ENCODE measurements around the gene CD300A. TPM values are rescaled to one million over a fixed set of nuclear protein-coding genes. Genes with fewer than 3 reads are reported as not detected.
A peak's percentile ranks its signal among the peaks of the same experiment; 100 is the strongest.

Gene CD300A
- total RNA-seq, 1 donor from 2014 or later: not detected

DNA sequence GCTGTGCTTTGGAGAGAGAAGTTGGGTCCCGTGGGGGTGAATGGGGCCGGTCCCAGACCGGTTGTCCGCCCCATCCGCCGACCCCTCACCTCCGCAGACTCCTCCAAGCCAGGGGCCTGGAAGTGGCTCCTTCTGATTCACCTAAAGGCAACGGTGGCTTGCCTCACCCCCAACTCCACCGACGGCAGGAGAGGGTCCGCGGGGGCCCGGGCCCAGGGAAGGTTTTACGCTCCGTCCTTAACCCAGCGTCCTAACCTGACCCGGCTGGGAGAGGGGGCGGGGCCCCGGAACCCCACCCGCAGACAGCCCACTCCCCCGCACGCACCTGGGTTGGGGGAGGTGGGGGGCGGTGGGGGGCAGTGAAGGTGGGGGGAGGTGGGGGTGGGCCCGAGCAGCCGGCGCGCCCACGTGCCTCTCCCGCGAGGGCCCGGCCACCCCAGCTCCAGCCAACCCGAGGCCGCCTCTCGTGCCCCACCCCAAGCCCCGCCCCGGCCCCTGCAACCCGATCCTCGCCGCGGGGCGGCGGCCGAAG, 12.7 kb upstream of the CD300A start:
- Mint-ChIP-seq H3K27me3 (ENCODE audit: low read depth) (peaks cover 11% of the 10 kb centered on the region), H3K27ac (ENCODE audit: unreplicated experiment) (no peak overlapping the region), H3K4me1 (ENCODE audit: low read depth) (peaks cover 47% of the 10 kb centered on the region), H3K36me3 (ENCODE audit: low read depth) (no peaks in the 10 kb centered on the region), H3K9me3 (ENCODE audit: low read depth) (no peaks in the 10 kb centered on the region), H3K4me3 (ENCODE audit: unreplicated experiment) (peak overlapping the region; percentile 36)
- TF ChIP-seq, protein P1, sequence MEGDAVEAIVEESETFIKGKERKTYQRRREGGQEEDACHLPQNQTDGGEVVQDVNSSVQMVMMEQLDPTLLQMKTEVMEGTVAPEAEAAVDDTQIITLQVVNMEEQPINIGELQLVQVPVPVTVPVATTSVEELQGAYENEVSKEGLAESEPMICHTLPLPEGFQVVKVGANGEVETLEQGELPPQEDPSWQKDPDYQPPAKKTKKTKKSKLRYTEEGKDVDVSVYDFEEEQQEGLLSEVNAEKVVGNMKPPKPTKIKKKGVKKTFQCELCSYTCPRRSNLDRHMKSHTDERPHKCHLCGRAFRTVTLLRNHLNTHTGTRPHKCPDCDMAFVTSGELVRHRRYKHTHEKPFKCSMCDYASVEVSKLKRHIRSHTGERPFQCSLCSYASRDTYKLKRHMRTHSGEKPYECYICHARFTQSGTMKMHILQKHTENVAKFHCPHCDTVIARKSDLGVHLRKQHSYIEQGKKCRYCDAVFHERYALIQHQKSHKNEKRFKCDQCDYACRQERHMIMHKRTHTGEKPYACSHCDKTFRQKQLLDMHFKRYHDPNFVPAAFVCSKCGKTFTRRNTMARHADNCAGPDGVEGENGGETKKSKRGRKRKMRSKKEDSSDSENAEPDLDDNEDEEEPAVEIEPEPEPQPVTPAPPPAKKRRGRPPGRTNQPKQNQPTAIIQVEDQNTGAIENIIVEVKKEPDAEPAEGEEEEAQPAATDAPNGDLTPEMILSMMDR (IDR thresholded peaks at IDR 0.05): no peak
- no peak for DNase-seq (ENCODE audit: low spot score)

DNA sequence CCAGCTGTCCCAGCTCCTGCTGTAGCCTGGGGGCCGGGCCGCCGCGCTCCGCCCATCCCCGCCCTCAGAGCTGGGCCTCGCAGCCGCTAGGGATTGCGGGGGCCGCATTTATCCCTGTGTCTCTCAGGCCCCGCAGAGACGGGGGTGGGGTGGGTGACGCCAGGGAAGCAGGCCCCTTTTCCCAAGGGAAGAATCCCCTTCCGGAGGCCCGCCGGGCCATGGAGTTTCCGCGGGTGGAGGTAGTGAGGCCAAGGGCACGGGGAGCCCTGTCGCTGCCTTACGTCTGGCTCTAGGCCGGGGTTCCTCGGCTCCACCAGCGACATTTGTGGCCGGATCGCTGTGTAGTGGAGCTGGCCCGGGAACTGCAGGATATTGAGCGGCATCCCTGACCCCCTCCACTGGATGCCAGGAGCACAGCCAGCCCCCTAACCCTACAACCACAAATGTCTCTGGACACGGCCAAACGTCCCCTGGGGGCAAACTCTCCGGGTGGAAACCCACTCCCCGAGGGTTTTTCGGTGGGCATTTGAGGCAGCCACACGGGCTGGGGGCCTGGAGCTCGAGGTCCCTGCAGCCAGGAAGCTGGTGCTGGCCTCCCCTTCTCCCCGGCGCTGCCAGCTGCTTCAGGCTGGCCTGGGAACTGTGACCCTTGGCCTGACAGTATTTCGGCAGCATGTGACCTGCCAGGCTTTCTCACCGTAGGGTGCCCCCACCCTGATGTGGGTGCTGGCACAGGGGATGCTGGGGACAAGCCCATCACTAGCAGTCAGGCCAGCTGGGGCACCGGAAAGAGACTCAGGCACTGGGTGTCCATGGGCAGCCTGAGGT, 12.0 kb upstream of the CD300A start:
- no peak for DNase-seq (ENCODE audit: low spot score)
- H3K27me3 Mint-ChIP-seq (ENCODE audit: low read depth): peaks cover 16% of the 10 kb centered on the region
- peaks cover 40% of the 10 kb centered on the region for H3K4me1 Mint-ChIP-seq (ENCODE audit: low read depth)
- no peaks in the 10 kb centered on the region for H3K9me3 Mint-ChIP-seq (ENCODE audit: low read depth)
- H3K27ac Mint-ChIP-seq (ENCODE audit: unreplicated experiment): peak overlapping the region; percentile 51
- H3K36me3 Mint-ChIP-seq (ENCODE audit: low read depth): no peaks in the 10 kb centered on the region
- TF ChIP-seq, protein P1 (IDR thresholded peaks at IDR 0.05): peak; percentile 28
- H3K4me3 Mint-ChIP-seq (ENCODE audit: unreplicated experiment): peak overlapping the region; percentile 53

DNA sequence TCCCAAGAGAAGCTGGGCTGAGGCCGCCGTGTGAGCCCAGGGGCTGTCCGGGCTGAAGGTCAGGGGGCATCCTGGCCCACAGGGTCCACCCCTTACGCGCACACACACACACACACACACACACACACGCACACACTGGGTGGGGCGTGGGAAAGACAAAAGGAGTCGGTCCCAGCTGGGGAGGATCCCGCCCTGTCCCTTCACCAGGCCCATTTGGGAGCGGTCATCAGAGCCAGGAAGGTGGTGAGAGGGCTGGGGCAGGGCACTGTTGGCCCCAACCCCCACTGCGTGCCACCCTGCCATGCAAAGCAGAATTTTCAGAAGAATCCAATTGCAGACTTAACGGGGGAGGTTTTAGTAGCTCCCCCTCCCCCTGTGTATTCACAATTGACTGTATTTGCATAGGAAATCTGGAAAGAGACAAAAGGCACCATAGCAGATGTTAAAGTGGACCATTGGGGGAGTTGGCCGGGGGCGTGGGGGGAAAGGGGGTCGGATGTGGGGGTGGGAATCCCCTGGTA, 11.3 kb upstream of the CD300A start:
- no peaks in the 10 kb centered on the region for H3K9me3 Mint-ChIP-seq (ENCODE audit: low read depth)
- H3K36me3 Mint-ChIP-seq (ENCODE audit: low read depth): no peaks in the 10 kb centered on the region
- H3K4me3 Mint-ChIP-seq (ENCODE audit: unreplicated experiment): no peak overlapping the region
- H3K27ac Mint-ChIP-seq (ENCODE audit: unreplicated experiment): no peak overlapping the region
- no peak for DNase-seq (ENCODE audit: low spot score)
- H3K4me1 Mint-ChIP-seq (ENCODE audit: low read depth): peaks cover 35% of the 10 kb centered on the region
- TF ChIP-seq, protein P1 (IDR thresholded peaks at IDR 0.05): no peak
- peaks cover 17% of the 10 kb centered on the region for H3K27me3 Mint-ChIP-seq (ENCODE audit: low read depth)

DNA sequence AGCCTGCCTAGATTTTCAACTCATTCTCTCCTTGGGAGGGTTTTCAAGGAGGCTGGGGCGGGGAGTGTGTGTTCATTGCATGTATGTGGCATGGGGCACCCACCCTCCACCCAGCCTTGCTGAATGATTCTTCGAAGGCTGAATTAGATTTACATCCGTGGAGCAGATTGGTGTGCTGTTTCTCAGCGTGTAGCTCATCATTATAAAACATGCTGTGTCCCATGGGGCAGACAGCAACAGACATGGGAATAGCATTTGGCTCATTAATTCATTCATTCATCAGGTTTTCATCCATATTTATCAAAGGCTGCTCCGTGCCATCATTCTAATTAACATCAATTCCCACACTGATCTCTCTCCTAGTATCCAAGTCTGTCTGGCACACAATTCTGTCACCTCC, 10.6 kb upstream of the CD300A start:
- peaks cover 19% of the 10 kb centered on the region for H3K27me3 Mint-ChIP-seq (ENCODE audit: low read depth)
- peaks cover 29% of the 10 kb centered on the region for H3K4me1 Mint-ChIP-seq (ENCODE audit: low read depth)
- H3K4me3 Mint-ChIP-seq (ENCODE audit: unreplicated experiment): no peak overlapping the region
- H3K9me3 Mint-ChIP-seq (ENCODE audit: low read depth): no peaks in the 10 kb centered on the region
- H3K36me3 Mint-ChIP-seq (ENCODE audit: low read depth): no peaks in the 10 kb centered on the region
- H3K27ac Mint-ChIP-seq (ENCODE audit: unreplicated experiment): no peak overlapping the region
- TF ChIP-seq, protein P1 (IDR thresholded peaks at IDR 0.05): no peak
- no peak for DNase-seq (ENCODE audit: low spot score)

DNA sequence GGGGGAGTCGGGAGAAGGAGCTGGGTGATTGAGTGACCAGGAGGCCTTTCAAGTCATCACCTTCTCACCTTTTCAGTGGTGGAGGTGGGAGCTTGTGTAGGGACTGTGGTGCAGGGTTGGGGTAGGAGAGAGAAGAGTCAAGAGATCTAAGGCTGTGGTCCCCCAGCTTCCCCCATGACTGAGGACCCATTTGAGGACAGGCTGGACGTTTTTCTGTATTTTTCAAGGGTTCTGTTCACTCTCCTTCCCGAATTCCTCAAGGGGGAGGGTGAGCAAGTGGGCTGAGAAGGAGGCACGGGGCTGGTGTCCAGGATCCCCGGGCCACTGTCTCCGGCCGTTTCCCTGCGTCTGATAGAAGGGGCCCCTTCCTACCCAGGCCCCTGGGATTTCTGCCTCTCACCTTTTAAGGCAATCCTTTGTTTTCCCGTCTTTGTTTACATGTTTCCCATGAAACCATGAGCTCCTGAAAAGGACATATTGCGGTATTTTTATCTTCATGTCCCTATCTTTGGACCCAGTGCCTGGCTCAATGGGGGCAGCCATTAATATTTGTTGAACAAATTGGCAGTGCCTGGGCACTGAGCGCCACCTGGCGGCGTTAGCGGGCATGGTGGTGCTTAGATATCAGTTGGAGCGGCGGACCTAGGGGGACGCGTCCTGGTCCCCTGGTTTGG, 9.2 kb upstream of the CD300A start:
- TF ChIP-seq, protein P1 (IDR thresholded peaks at IDR 0.05): peak; percentile 100
- no peaks in the 10 kb centered on the region for H3K36me3 Mint-ChIP-seq (ENCODE audit: low read depth)
- peaks cover 22% of the 10 kb centered on the region for H3K27me3 Mint-ChIP-seq (ENCODE audit: low read depth)
- peaks cover 25% of the 10 kb centered on the region for H3K4me1 Mint-ChIP-seq (ENCODE audit: low read depth)
- H3K27ac Mint-ChIP-seq (ENCODE audit: unreplicated experiment): peak overlapping the region; percentile 32
- no peak overlapping the region for H3K4me3 Mint-ChIP-seq (ENCODE audit: unreplicated experiment)
- no peak for DNase-seq (ENCODE audit: low spot score)
- H3K9me3 Mint-ChIP-seq (ENCODE audit: low read depth): no peaks in the 10 kb centered on the region

Data from chondrocyte (in vitro differentiated cells).